Measurements from ENCODE around the gene PRLR.
"Not testable (repeated sequence)": the region's sequence is repeated elsewhere in the genome, so short reads cannot be mapped to it uniquely, and the experiment has no call there.

Gene PRLR

GRCh38 chr5:35192506-35192905, 37.8 kb downstream of the PRLR start:
- H3K4me1 ChIP-seq (ENCODE audit: control insufficient read depth, low read depth, low read length), result no peaks in the 10 kb centered on the region

GRCh38 chr5:35189801-35190200, 40.5 kb downstream of the PRLR start:
- H3K9me3 ChIP-seq (ENCODE audit: control insufficient read depth, low read depth, low read length); H3K36me3 ChIP-seq (ENCODE audit: control insufficient read depth, low read depth, low read length); H3K9ac ChIP-seq (ENCODE audit: low read length); H3K4me1 ChIP-seq (ENCODE audit: control insufficient read depth, low read depth, low read length); H3K27me3 ChIP-seq (ENCODE audit: control insufficient read depth, insufficient read depth, low read length); H3K4me3 ChIP-seq (ENCODE audit: low read length); H3K27ac ChIP-seq (ENCODE audit: low read length): not testable (repeated sequence)

More at GRCh38 chr5:35192506-35192905, 37.8 kb downstream of the PRLR start:
- H3K4me3 ChIP-seq (ENCODE audit: low read length), result no peak overlapping the region
- H3K9ac ChIP-seq (ENCODE audit: low read length), result no peak overlapping the region
- no peaks in the 10 kb centered on the region for H3K36me3 ChIP-seq (ENCODE audit: control insufficient read depth, low read depth, low read length)
- no peaks in the 10 kb centered on the region for H3K9me3 ChIP-seq (ENCODE audit: control insufficient read depth, low read depth, low read length)
- H3K27me3 ChIP-seq (ENCODE audit: control insufficient read depth, insufficient read depth, low read length), result no peaks in the 10 kb centered on the region
- no peak overlapping the region for H3K27ac ChIP-seq (ENCODE audit: low read length)

GRCh38 chr5:35188031-35188457, 42.2 kb downstream of the PRLR start:
- Histone ChIP-seq H3K4me3 (ENCODE audit: low read length) (no peak overlapping the region), H3K27ac (ENCODE audit: low read length) (no peak overlapping the region), H3K27me3 (ENCODE audit: control insufficient read depth, insufficient read depth, low read length) (no peaks in the 10 kb centered on the region), H3K9ac (ENCODE audit: low read length) (no peak overlapping the region), H3K4me1 (ENCODE audit: control insufficient read depth, low read depth, low read length) (peaks cover 2% of the 10 kb centered on the region), H3K9me3 (ENCODE audit: control insufficient read depth, low read depth, low read length) (no peaks in the 10 kb centered on the region), H3K36me3 (ENCODE audit: control insufficient read depth, low read depth, low read length) (no peaks in the 10 kb centered on the region)

GRCh38 chr5:35187621-35188020, 42.7 kb downstream of the PRLR start:
- H3K27ac ChIP-seq (ENCODE audit: low read length); H3K27me3 ChIP-seq (ENCODE audit: control insufficient read depth, insufficient read depth, low read length); H3K4me3 ChIP-seq (ENCODE audit: low read length); H3K9ac ChIP-seq (ENCODE audit: low read length); H3K4me1 ChIP-seq (ENCODE audit: control insufficient read depth, low read depth, low read length); H3K9me3 ChIP-seq (ENCODE audit: control insufficient read depth, low read depth, low read length); H3K36me3 ChIP-seq (ENCODE audit: control insufficient read depth, low read depth, low read length): not testable (repeated sequence)

- Histone ChIP-seq H3K4me3 (ENCODE audit: low read length) (no peak overlapping the region), H3K36me3 (ENCODE audit: control insufficient read depth, low read depth, low read length) (no peaks in the 10 kb centered on the region), H3K4me1 (ENCODE audit: control insufficient read depth, low read depth, low read length) (peaks cover 4% of the 10 kb centered on the region), H3K9ac (ENCODE audit: low read length) (no peak overlapping the region), H3K27ac (ENCODE audit: low read length) (no peak overlapping the region), H3K9me3 (ENCODE audit: control insufficient read depth, low read depth, low read length) (no peaks in the 10 kb centered on the region), H3K27me3 (ENCODE audit: control insufficient read depth, insufficient read depth, low read length) (no peaks in the 10 kb centered on the region)
Observed at GRCh38 chr5:35186749-35187148, 43.5 kb downstream of the PRLR start.

GRCh38 chr5:35185518-35185917, 44.8 kb downstream of the PRLR start:
- Histone ChIP-seq H3K4me3 (ENCODE audit: low read length) (no peak overlapping the region), H3K27me3 (ENCODE audit: control insufficient read depth, insufficient read depth, low read length) (no peaks in the 10 kb centered on the region), H3K27ac (ENCODE audit: low read length) (no peak overlapping the region), H3K9ac (ENCODE audit: low read length) (no peak overlapping the region), H3K9me3 (ENCODE audit: control insufficient read depth, low read depth, low read length) (no peaks in the 10 kb centered on the region), H3K4me1 (ENCODE audit: control insufficient read depth, low read depth, low read length) (peaks cover 4% of the 10 kb centered on the region), H3K36me3 (ENCODE audit: control insufficient read depth, low read depth, low read length) (no peaks in the 10 kb centered on the region)

GRCh38 chr5:35183556-35183955, 46.7 kb downstream of the PRLR start:
- no peak overlapping the region for H3K9ac ChIP-seq (ENCODE audit: low read length)
- no peak overlapping the region for H3K27ac ChIP-seq (ENCODE audit: low read length)

GRCh38 chr5:35182910-35183535, 47.3 kb downstream of the PRLR start:
- Histone ChIP-seq H3K4me1 (ENCODE audit: control insufficient read depth, low read depth, low read length) (peaks cover 4% of the 10 kb centered on the region), H3K4me3 (ENCODE audit: low read length) (no peak overlapping the region), H3K27me3 (ENCODE audit: control insufficient read depth, insufficient read depth, low read length) (no peaks in the 10 kb centered on the region), H3K36me3 (ENCODE audit: control insufficient read depth, low read depth, low read length) (no peaks in the 10 kb centered on the region), H3K27ac (ENCODE audit: low read length) (no peak overlapping the region), H3K9me3 (ENCODE audit: control insufficient read depth, low read depth, low read length) (no peaks in the 10 kb centered on the region), H3K9ac (ENCODE audit: low read length) (no peak overlapping the region)

More at GRCh38 chr5:35183556-35183955, 46.7 kb downstream of the PRLR start:
- H3K27me3 ChIP-seq (ENCODE audit: control insufficient read depth, insufficient read depth, low read length), result no peaks in the 10 kb centered on the region
- H3K9me3 ChIP-seq (ENCODE audit: control insufficient read depth, low read depth, low read length), result no peaks in the 10 kb centered on the region
- no peaks in the 10 kb centered on the region for H3K36me3 ChIP-seq (ENCODE audit: control insufficient read depth, low read depth, low read length)
- H3K4me3 ChIP-seq (ENCODE audit: low read length), result no peak overlapping the region
- H3K4me1 ChIP-seq (ENCODE audit: control insufficient read depth, low read depth, low read length), result peaks cover 4% of the 10 kb centered on the region

GRCh38 chr5:35182486-35182885, 47.8 kb downstream of the PRLR start:
- no peaks in the 10 kb centered on the region for H3K36me3 ChIP-seq (ENCODE audit: control insufficient read depth, low read depth, low read length)
- H3K27me3 ChIP-seq (ENCODE audit: control insufficient read depth, insufficient read depth, low read length), result no peaks in the 10 kb centered on the region
- no peaks in the 10 kb centered on the region for H3K9me3 ChIP-seq (ENCODE audit: control insufficient read depth, low read depth, low read length)
- no peak overlapping the region for H3K27ac ChIP-seq (ENCODE audit: low read length)
- H3K9ac ChIP-seq (ENCODE audit: low read length), result no peak overlapping the region
- H3K4me1 ChIP-seq (ENCODE audit: control insufficient read depth, low read depth, low read length), result peaks cover 4% of the 10 kb centered on the region
- no peak overlapping the region for H3K4me3 ChIP-seq (ENCODE audit: low read length)

- H3K9ac ChIP-seq (ENCODE audit: low read length), result no peak overlapping the region
- peaks cover 4% of the 10 kb centered on the region for H3K4me1 ChIP-seq (ENCODE audit: control insufficient read depth, low read depth, low read length)
- H3K36me3 ChIP-seq (ENCODE audit: control insufficient read depth, low read depth, low read length), result no peaks in the 10 kb centered on the region
- no peaks in the 10 kb centered on the region for H3K27me3 ChIP-seq (ENCODE audit: control insufficient read depth, insufficient read depth, low read length)
- no peaks in the 10 kb centered on the region for H3K9me3 ChIP-seq (ENCODE audit: control insufficient read depth, low read depth, low read length)
- H3K27ac ChIP-seq (ENCODE audit: low read length), result no peak overlapping the region
- H3K4me3 ChIP-seq (ENCODE audit: low read length), result no peak overlapping the region
Observed at GRCh38 chr5:35180046-35180445, 50.2 kb downstream of the PRLR start.

GRCh38 chr5:35177783-35178182, 52.5 kb downstream of the PRLR start:
- Histone ChIP-seq H3K9me3 (ENCODE audit: control insufficient read depth, low read depth, low read length) (no peaks in the 10 kb centered on the region), H3K36me3 (ENCODE audit: control insufficient read depth, low read depth, low read length) (no peaks in the 10 kb centered on the region), H3K27me3 (ENCODE audit: control insufficient read depth, insufficient read depth, low read length) (no peaks in the 10 kb centered on the region), H3K4me3 (ENCODE audit: low read length) (no peak overlapping the region), H3K9ac (ENCODE audit: low read length) (no peak overlapping the region), H3K27ac (ENCODE audit: low read length) (no peak overlapping the region), H3K4me1 (ENCODE audit: control insufficient read depth, low read depth, low read length) (no peaks in the 10 kb centered on the region)

GRCh38 chr5:35172533-35172932, 57.8 kb downstream of the PRLR start:
- Histone ChIP-seq H3K27ac (ENCODE audit: low read length) (no peak overlapping the region), H3K9ac (ENCODE audit: low read length) (no peak overlapping the region), H3K4me3 (ENCODE audit: low read length) (no peak overlapping the region)

More at GRCh38 chr5:35172533-35172932, 57.8 kb downstream of the PRLR start:
- no peaks in the 10 kb centered on the region for H3K36me3 ChIP-seq (ENCODE audit: control insufficient read depth, low read depth, low read length)
- H3K27me3 ChIP-seq (ENCODE audit: control insufficient read depth, insufficient read depth, low read length), result no peaks in the 10 kb centered on the region
- H3K9me3 ChIP-seq (ENCODE audit: control insufficient read depth, low read depth, low read length), result peaks cover 4% of the 10 kb centered on the region
- H3K4me1 ChIP-seq (ENCODE audit: control insufficient read depth, low read depth, low read length), result no peaks in the 10 kb centered on the region
